GM12878 (cell line): ENCODE measurements around the gene GMPPA. TPM values are rescaled to one million over a fixed set of nuclear protein-coding genes. Genes with fewer than 3 reads are reported as not detected.

Experiments used
- DPF2 ChIP-seq: fragments of 450-650 bp; IDR thresholded peaks from 2 replicates; pipeline ENCODE4 v1.6.1; 2017; ENCODE audit warnings: mild to moderate bottlenecking
- E2F8 ChIP-seq: fragments of 450-650 bp; IDR thresholded peaks from 2 replicates; pipeline ENCODE4 v1.6.1; 2018; ENCODE audit warnings: mild to moderate bottlenecking, low read depth, moderate library complexity; ENCODE audit not compliant: partially characterized antibody
- HDAC2 ChIP-seq: fragments of 200-600 bp; sonication (generic); IDR thresholded peaks from 2 replicates; pipeline ENCODE4 v1.6.1; 2017
- IRF4 ChIP-seq: IDR thresholded peaks from 2 replicates; pipeline ENCODE4 v1.6.1; 2011; ENCODE audit warnings: low read depth, low read length
- NFYA ChIP-seq: IDR thresholded peaks from 2 replicates; pipeline ENCODE4 v1.6.1; 2011; ENCODE audit warnings: low read depth, mild to moderate bottlenecking, low read length, improper control_type of control experiment, borderline replicate concordance
- PKNOX1 ChIP-seq: fragments of 450-650 bp; IDR thresholded peaks from 2 replicates; pipeline ENCODE4 v1.6.1; 2016; ENCODE audit warnings: mild to moderate bottlenecking
- POLR2AphosphoS5 ChIP-seq: IDR thresholded peaks from 2 replicates; pipeline ENCODE4 v1.6.1; 2011; ENCODE audit warnings: mild to moderate bottlenecking, low read length, inconsistent platforms
- SIX5 ChIP-seq: IDR thresholded peaks from 2 replicates; pipeline ENCODE4 v1.6.1; 2011; ENCODE audit warnings: mild to moderate bottlenecking, low read depth, low read length, moderate library complexity; ENCODE audit not compliant: severe bottlenecking
- SMC3 ChIP-seq: IDR thresholded peaks from 2 replicates; pipeline ENCODE4 v1.6.1; 2011; ENCODE audit warnings: low read length, improper control_type of control experiment, borderline replicate concordance
- SRF ChIP-seq, 2 experiments: IDR thresholded peaks; 2 replicates each; pipeline ENCODE4 v1.6.1; 2011; ENCODE audit warnings: low read depth in 2 of 2, low read length in 2 of 2, mild to moderate bottlenecking in 1 of 2, moderate library complexity in 1 of 2
- SUPT20H ChIP-seq: IDR thresholded peaks from 2 replicates; pipeline ENCODE4 v1.6.1; 2011; ENCODE audit warnings: low read depth, mild to moderate bottlenecking, low read length, moderate library complexity, borderline replicate concordance; ENCODE audit not compliant: control insufficient read depth
- polyA plus RNA-seq, 11 experiments: library from polyadenylated mRNA; depleted of rRNA in 4 of 11; unstranded in 6 of 11; stranded (reverse) in 5 of 11; fragments of >200 nt; fragmentation: Nextera tagmentation in 4 of 11; fragmentation: Illumina TruSeq in 1 of 11; extraction: Ambion mirVana in 4 of 11; extraction: Trizol in 1 of 11; gene quantifications; 1 replicate in 1 of 11; 2 replicates in 10 of 11; pipeline versions ENCODE4 v1.2.1 to v1.2.3, GENCODE V29; 2011 to 2016; ENCODE audit warnings: inconsistent platforms in 2 of 11, missing spikeins in 2 of 11, low read depth in 1 of 11
- total RNA-seq, 4 experiments: library from RNA; depleted of rRNA in 3 of 4; stranded (reverse); fragments of >200 nt in 3 of 4; fragmentation: Illumina TruSeq in 1 of 4; extraction: Trizol in 1 of 4; gene quantifications; 2 replicates each; pipeline versions ENCODE4 v1.2.1 to v1.2.3, GENCODE V29; 2013 to 2021
- TF ChIP-seq, protein P1 (sequence below): IDR thresholded peaks from 2 replicates; pipeline ENCODE4 v1.6.1; 2011; ENCODE audit warnings: mild to moderate bottlenecking, low read depth, low read length, moderate library complexity; ENCODE audit not compliant: insufficient replicate concordance
- TF ChIP-seq, protein P2 (sequence below): IDR thresholded peaks from 2 replicates; pipeline ENCODE4 v1.6.1; 2012; ENCODE audit warnings: low read depth, low read length, improper control_type of control experiment

Gene GMPPA
- total and polyA plus RNA-seq, 10 of the 15 experiments (the other 5 are each of a cell fraction or from before 2014, with no cell fraction given), result 1.9 to 83.2 (median 45.0) TPM

DNA sequence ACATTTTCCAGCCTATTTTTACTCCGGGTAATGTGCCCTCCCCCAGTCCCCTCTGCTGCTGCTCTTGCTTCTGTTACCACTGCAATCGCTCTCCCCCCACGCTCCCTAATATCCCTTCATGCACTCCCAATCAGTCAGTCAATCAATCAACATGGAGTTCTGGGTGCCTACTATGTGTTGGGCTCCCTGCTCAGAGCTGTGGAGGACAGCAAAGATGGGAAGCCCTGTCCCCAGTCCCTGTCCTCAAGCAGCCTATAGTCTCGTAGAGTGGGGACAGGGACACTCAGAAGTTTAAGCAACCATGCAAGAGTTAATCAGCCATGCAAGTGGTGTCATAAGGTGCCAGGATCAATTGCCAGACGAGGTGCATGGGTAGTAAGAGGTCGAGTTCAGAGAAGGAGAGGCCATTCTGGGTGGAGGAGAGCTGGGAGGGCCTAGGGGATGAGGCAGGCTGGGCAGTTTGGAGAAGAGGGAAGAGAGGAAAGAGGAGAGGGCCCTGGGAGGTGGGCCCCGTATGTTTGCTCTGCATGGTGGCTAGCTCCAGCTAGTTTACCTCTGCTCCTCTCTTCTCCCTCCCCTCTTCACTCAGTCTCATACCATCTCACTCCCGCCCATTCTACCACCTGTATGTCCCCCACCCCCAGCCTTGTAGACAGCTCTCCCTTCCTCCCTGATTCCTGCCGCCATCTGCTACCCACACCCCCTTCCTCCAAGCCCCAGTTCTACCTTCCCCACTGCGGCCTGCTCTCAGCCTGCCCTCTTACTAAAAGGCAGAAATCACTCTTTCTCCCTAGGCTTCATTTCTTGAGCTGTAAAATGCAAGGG is 19.5 kb downstream of the GMPPA start (continued):
- no peak for TF ChIP-seq E2F8
- TF ChIP-seq POLR2AphosphoS5, result no peak
- TF ChIP-seq DPF2, result no peak
- no peak for TF ChIP-seq NFYA
- TF ChIP-seq, protein P1, sequence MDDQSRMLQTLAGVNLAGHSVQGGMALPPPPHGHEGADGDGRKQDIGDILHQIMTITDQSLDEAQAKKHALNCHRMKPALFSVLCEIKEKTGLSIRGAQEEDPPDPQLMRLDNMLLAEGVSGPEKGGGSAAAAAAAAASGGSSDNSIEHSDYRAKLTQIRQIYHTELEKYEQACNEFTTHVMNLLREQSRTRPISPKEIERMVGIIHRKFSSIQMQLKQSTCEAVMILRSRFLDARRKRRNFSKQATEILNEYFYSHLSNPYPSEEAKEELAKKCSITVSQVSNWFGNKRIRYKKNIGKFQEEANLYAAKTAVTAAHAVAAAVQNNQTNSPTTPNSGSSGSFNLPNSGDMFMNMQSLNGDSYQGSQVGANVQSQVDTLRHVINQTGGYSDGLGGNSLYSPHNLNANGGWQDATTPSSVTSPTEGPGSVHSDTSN, result no peak
- no peak for TF ChIP-seq SMC3
- TF ChIP-seq SUPT20H, result no peak
- TF ChIP-seq HDAC2, result no peak
- no peak for TF ChIP-seq SRF (IDR thresholded peaks at IDR 0.05; ENCODE audit: low read depth in 2 of 2, low read length in 2 of 2)
- TF ChIP-seq, protein P2, sequence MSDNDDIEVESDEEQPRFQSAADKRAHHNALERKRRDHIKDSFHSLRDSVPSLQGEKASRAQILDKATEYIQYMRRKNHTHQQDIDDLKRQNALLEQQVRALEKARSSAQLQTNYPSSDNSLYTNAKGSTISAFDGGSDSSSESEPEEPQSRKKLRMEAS, result no peak
- TF ChIP-seq SIX5, result no peak
- no peak for TF ChIP-seq IRF4
- no peak for TF ChIP-seq PKNOX1
